ENCODE results near the gene GMNN. TPM values are rescaled to one million over a fixed set of nuclear protein-coding genes. Genes with fewer than 3 reads are reported as not detected.

GMNN gene
- total RNA-seq, 2 experiments from 2014 or later = 69.2 to 72.6 TPM

- Mint-ChIP-seq H3K27ac (peak overlapping the region; percentile 69), H3K4me3 (no peak overlapping the region), H3K9me3 (no peaks in the 10 kb centered on the region), H3K4me1 (ENCODE audit: low read depth) (peaks cover 16% of the 10 kb centered on the region), H3K27me3 (no peaks in the 10 kb centered on the region), H3K36me3 (ENCODE audit: low read depth) (peaks cover 36% of the 10 kb centered on the region)
- POLR2A ChIA-PET = interaction anchor here (0.5 to 0.7 kb wide), 2 partner anchors 10 to 37 kb away, joined by 3 to 5 read pairs; no protein-coding TSS in a partner anchor
- ATAC-seq (no peak), DNase-seq (no peak)
- TF ChIP-seq CTCF (IDR thresholded peaks at IDR 0.05) = no peak
- CTCF ChIA-PET = interaction anchor here (0.7 to 1.9 kb wide), 4 partner anchors 39 to 247 kb away, joined by 3 to 5 read pairs (median 3); no protein-coding TSS in a partner anchor
- intact Hi-C loops (cut with micrococcal nuclease) = no loop called here
Observed at GRCh38 chr6:24824142-24824938, 49.6 kb downstream of the GMNN start.

GRCh38 chr6:24825130-24825630 is 50.4 kb downstream of the GMNN start:
- no peaks in the 10 kb centered on the region for H3K9me3 Mint-ChIP-seq
- intact Hi-C loops (cut with micrococcal nuclease) = no loop called here

GRCh38 chr6:24827162-24827561 is 52.4 kb downstream of the GMNN start:
- Mint-ChIP-seq H3K4me1 (ENCODE audit: low read depth) (peaks cover 24% of the 10 kb centered on the region), H3K27me3 (no peaks in the 10 kb centered on the region), H3K4me3 (no peak overlapping the region), H3K27ac (peak overlapping the region; percentile 55), H3K36me3 (ENCODE audit: low read depth) (peaks cover 46% of the 10 kb centered on the region), H3K9me3 (no peaks in the 10 kb centered on the region)
- TF ChIP-seq CTCF (IDR thresholded peaks at IDR 0.05) = no peak
- intact Hi-C loops (cut with micrococcal nuclease) = no loop called here
- ATAC-seq (no peak), DNase-seq (no peak)
- CTCF ChIA-PET = interaction anchor here (0.7 kb wide), 1 partner anchor 80 kb away, joined by 3 read pairs; no protein-coding TSS in a partner anchor
- POLR2A ChIA-PET = interaction anchor here (1.1 kb wide), 1 partner anchor 164 kb away, joined by 3 read pairs; no protein-coding TSS in a partner anchor

More at GRCh38 chr6:24825130-24825630, 50.4 kb downstream of the GMNN start:
- H3K4me1 Mint-ChIP-seq (ENCODE audit: low read depth) = peaks cover 16% of the 10 kb centered on the region
- TF ChIP-seq CTCF (IDR thresholded peaks at IDR 0.05) = no peak
- no peaks in the 10 kb centered on the region for H3K27me3 Mint-ChIP-seq
- CTCF ChIA-PET = interaction anchor here (0.7 kb wide), 1 partner anchor 246 kb away, joined by 3 read pairs; no protein-coding TSS in a partner anchor
- no peak for DNase-seq
- peaks cover 40% of the 10 kb centered on the region for H3K36me3 Mint-ChIP-seq (ENCODE audit: low read depth)
- H3K4me3 Mint-ChIP-seq = no peak overlapping the region
- ATAC-seq = no peak
- POLR2A ChIA-PET = interaction anchor here (0.5 kb wide), 1 partner anchor 9 kb away, joined by 5 read pairs; no protein-coding TSS in a partner anchor
- H3K27ac Mint-ChIP-seq = peak overlapping the region; percentile 76

GRCh38 chr6:24827970-24828369 is 53.2 kb downstream of the GMNN start:
- TF ChIP-seq CTCF (IDR thresholded peaks at IDR 0.05) = no peak
- peaks cover 49% of the 10 kb centered on the region for H3K36me3 Mint-ChIP-seq (ENCODE audit: low read depth)
- DNase-seq (no peak), ATAC-seq (no peak)
- peak overlapping the region; percentile 55 for H3K27ac Mint-ChIP-seq
- intact Hi-C loops (cut with micrococcal nuclease) = no loop called here
- POLR2A ChIA-PET = interaction anchor here (1.1 kb wide), 1 partner anchor 164 kb away, joined by 3 read pairs; no protein-coding TSS in a partner anchor
- H3K4me3 Mint-ChIP-seq = no peak overlapping the region
- CTCF ChIA-PET = interaction anchor here (0.7 to 1.4 kb wide), 3 partner anchors 28 to 164 kb away, joined by 3 to 4 read pairs (median 4); no protein-coding TSS in a partner anchor
- no peaks in the 10 kb centered on the region for H3K9me3 Mint-ChIP-seq
- no peaks in the 10 kb centered on the region for H3K27me3 Mint-ChIP-seq
- peaks cover 28% of the 10 kb centered on the region for H3K4me1 Mint-ChIP-seq (ENCODE audit: low read depth)

Data from activated CD8-positive, alpha-beta T cell treated with anti-CD3 and anti-CD28 coated beads for 36 hours (primary cell).